ENCODE measurements around the gene PLCD1. TPM values are rescaled to one million over a fixed set of nuclear protein-coding genes. Genes with fewer than 3 reads are reported as not detected.

The PLCD1 gene
- total RNA-seq, 4 donors from 2014 or later = 9.7 to 41.5 (median 27.2) TPM

- H3K9me3 ChIP-seq = no peaks in the 10 kb centered on the region
- intact Hi-C loops (cut with DNase I; ENCODE audit: low total_unique reads) = no loop called here
- peaks cover 0 to 4% of the 10 kb centered on the region in 2 donors for H3K4me1 ChIP-seq
- TF ChIP-seq POLR2A (IDR thresholded peaks at IDR 0.05) (no peak), CTCF (IDR thresholded peaks at IDR 0.05) (no peak)
- H3K36me3 ChIP-seq = no peaks in the 10 kb centered on the region
- DNase-seq = no peak
- H3K4me3 ChIP-seq = no peak overlapping the region
- H3K27ac ChIP-seq = no peak overlapping the region
- H3K27me3 ChIP-seq = no peaks in the 10 kb centered on the region
Observed at GRCh38 chr3:38040401-38040800, 11.0 kb upstream of the PLCD1 start.

- Histone ChIP-seq H3K4me3 (peak overlapping the region; percentile 33 to 47), H3K9me3 (no peaks in the 10 kb centered on the region), H3K27me3 (no peaks in the 10 kb centered on the region), H3K27ac (no peak overlapping the region), H3K4me1 (peaks cover 0 to 4% of the 10 kb centered on the region in 2 donors), H3K36me3 (no peaks in the 10 kb centered on the region)
- peak; percentile 48 to 57 for DNase-seq
- TF ChIP-seq CTCF (IDR thresholded peaks at IDR 0.05) = peak; percentile 21 to 48 (median 34)
- no peak for TF ChIP-seq POLR2A (IDR thresholded peaks at IDR 0.05)
- intact Hi-C loops (cut with DNase I; ENCODE audit: low total_unique reads) = no loop called here
Observed at GRCh38 chr3:38039899-38040261, 10.4 kb upstream of the PLCD1 start.

DNA sequence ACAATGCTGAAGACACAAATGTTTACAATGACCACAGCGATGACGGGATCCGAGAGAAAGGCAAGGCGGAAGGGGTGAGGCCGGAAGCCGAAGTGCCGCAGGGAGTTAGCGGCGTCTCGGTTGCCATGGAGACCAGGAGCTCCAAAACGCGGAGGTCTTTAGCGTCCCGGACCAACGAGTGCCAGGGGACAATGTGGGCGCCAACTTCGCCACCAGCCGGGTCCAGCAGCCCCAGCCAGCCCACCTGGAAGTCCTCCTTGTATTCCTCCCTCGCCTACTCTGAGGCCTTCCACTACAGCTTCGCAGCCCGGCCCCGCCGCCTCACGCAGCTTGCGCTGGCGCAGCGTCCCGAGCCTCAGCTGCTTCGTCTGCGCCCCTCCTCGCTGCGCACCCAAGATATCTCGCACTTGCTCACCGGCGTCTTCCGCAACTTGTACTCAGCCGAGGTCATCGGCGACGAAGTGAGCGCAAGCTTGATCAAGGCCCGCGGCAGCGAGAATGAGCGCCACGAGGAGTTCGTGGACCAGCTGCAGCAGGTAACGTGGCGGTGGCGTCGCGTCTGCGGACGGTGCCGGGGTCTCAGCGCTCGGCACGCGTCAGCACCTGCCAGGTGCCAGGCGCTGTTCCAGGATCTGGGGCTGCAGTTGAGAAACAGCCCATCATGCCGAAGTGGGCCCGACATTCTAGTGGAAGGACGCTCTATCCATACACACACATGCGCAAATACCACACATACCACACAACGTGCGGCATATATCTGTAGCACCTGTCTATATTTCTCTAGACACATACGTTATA, 9.9 kb upstream of the PLCD1 start, which contains the start of gene DLEC1:
DLEC1 (plus strand) TSS at position 108 of the 798 bp plus-strand sequence; CDS start at position 126, 18 bp downstream.
- H3K27me3 ChIP-seq = no peaks in the 10 kb centered on the region
- H3K36me3 ChIP-seq = no peaks in the 10 kb centered on the region
- no peaks in the 10 kb centered on the region for H3K9me3 ChIP-seq
- peaks cover 0 to 4% of the 10 kb centered on the region in 2 donors for H3K4me1 ChIP-seq
- intact Hi-C loops (cut with DNase I; ENCODE audit: low total_unique reads) = no loop called here
- peak; percentile 52 to 56 for DNase-seq
- H3K27ac ChIP-seq = no peak within 1 kb of the TSS
- H3K4me3 ChIP-seq = peak within 1 kb of the TSS; percentile 33 to 47
- TF ChIP-seq CTCF (IDR thresholded peaks at IDR 0.05) (no peak), POLR2A (IDR thresholded peaks at IDR 0.05) (no peak)

DNA sequence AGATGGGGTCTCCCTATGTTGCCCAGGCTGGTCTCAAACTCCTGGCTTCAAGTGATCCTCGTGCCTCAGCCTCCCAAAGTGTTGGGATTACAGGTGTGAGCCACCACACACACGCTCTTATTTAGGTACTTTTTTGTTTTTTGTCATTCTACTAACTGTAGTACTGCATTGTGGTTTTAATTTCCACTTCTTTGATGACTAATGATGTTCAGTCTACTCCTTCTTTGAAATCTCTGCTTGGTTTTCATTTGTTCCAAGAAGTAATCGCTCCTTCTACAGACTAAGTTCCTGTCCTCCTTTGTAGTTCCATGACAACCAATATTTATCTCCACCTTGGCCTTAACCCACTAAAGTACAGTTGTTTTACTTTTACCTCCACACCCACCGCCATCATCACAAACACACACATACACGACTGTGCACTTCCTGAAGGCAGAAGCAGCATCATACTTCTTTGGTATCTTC, 9.0 kb upstream of the PLCD1 start:
- intact Hi-C loops (cut with DNase I; ENCODE audit: low total_unique reads) = no loop called here
- no peaks in the 10 kb centered on the region for H3K27me3 ChIP-seq
- no peak overlapping the region for H3K27ac ChIP-seq
- H3K4me3 ChIP-seq = no peak overlapping the region
- peaks cover 0 to 4% of the 10 kb centered on the region in 2 donors for H3K4me1 ChIP-seq
- no peaks in the 10 kb centered on the region for H3K9me3 ChIP-seq
- DNase-seq = no peak
- TF ChIP-seq CTCF (IDR thresholded peaks at IDR 0.05) (no peak), POLR2A (IDR thresholded peaks at IDR 0.05) (no peak)
- H3K36me3 ChIP-seq = no peaks in the 10 kb centered on the region

DNA sequence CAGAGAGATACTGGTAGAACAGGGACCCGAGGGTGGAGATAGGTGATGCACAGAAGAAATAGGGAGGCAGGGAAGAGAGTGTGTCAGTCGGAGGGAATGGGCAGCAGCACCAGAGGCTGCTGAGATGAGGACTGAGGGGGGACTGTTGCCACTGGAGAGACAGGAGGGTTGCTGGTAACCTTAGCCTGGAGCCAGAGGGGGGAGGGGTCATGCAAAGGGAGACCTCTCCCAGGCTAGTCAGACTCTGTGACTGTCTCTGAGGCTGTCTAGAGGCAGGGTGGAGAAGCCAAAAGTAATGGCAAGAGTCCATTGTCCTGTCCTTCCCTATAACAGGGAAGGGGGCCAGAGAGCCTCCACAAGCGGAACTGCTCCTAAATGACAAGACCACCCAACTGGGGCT, 7.5 kb upstream of the PLCD1 start:
- Histone ChIP-seq H3K36me3 (no peaks in the 10 kb centered on the region), H3K4me3 (no peak overlapping the region), H3K9me3 (no peaks in the 10 kb centered on the region), H3K27me3 (no peaks in the 10 kb centered on the region), H3K27ac (no peak overlapping the region), H3K4me1 (peaks cover 0 to 4% of the 10 kb centered on the region in 2 donors)
- no peak for DNase-seq
- intact Hi-C loops (cut with DNase I; ENCODE audit: low total_unique reads) = no loop called here
- no peak for TF ChIP-seq POLR2A (IDR thresholded peaks at IDR 0.05)
- TF ChIP-seq CTCF (IDR thresholded peaks at IDR 0.05) = no peak

Measured in uterus (tissue), 4 donors.